Tibial nerve (tissue), 3 donors: ENCODE results near the gene BAIAP2.

Experiments used
- CTCF ChIP-seq, 5 experiments: fragments of 200-600 bp in 3 of 5; fragments of 450-650 bp in 2 of 5; sonication (generic) in 3 of 5; IDR thresholded peaks; one replicate each; pipeline ENCODE4 v1.5.1; 2016 to 2019; ENCODE audit warnings: antibody characterized with exemption in 5 of 5, mild to moderate bottlenecking in 3 of 5, moderate library complexity in 2 of 5
- POLR2A ChIP-seq, 2 donors: fragments of 450-650 bp; IDR thresholded peaks; one replicate each; pipeline ENCODE4 v1.6.1; 2017; ENCODE audit warnings: antibody characterized with exemption in 2 of 2, mild to moderate bottlenecking in 2 of 2, moderate library complexity in 2 of 2

GRCh38 chr17:81102352-81102751 lies 67.4 kb downstream of the BAIAP2 start:
- TF ChIP-seq CTCF (IDR thresholded peaks at IDR 0.05) (no peak), POLR2A (IDR thresholded peaks at IDR 0.05) (no peak)
